GM21390 (cell line): ENCODE results near the gene MTIF2.
"Not testable (repeated sequence)": the region's sequence is repeated elsewhere in the genome, so short reads cannot be mapped to it uniquely, and the experiment has no call there.

Experiments used
- ATAC-seq: cut with Tn5 transposase; IDR thresholded peaks from one replicate; pipeline ENCODE4 v1.9.1; 2021; ENCODE audit not compliant: unreplicated experiment

The MTIF2 gene

DNA sequence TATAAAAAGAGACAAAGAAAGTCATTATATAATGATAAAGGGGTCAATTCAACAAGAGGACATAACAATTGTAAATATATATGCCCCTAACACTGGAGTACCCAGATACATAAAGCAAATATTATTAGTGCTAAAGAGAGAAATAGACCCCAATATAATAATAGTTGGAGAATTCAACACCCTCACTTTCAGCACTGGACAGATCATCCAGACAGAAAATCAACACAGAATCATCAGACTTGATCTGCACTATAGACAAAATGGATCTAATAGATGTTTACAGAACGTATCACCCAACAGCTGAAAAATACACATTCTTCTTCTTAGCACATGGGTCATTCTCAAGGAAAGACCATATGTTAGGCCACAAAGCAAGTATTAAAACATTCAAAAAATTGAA is 68.6 kb downstream of the MTIF2 start:
- ATAC-seq: no peak

DNA sequence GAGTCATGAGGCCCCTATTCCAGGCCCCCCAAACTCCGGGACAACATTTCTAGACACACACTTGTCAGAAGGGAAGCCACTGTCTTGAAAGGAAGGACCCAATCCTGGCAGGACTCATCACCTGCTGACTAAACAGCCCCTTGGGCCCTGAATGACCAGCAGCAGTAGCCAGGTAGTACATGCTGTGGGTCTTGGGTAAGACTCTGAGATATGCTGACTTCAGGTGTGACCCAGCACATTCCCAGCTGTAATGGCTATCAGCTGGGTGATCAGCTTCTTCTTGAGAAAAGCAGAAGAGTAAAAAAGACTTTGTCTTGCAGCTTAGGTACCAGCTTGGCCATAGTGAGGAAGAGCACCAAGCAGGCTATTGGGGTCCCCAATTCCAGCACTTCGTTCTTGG is 72.5 kb downstream of the MTIF2 start:
- no peak for ATAC-seq

DNA sequence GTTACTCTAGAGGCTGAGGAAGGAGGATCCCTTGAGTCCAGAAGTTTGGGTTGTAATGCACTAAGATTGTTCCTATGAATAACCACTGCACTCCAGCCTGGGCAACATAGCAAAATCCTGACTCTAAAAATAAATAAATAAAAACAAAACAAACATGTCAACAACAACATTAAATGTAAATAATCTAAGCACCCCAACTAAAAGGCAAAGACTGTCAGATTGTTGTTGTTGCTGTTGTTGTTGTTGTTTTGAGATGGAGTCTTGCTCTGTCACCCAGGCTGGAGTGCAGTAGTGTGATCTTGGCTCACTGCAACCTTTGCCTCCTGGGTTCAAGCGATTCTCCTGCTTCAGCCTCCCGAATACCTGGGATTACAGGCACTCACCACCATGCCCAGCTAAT is 77.1 kb downstream of the MTIF2 start:
- not testable (repeated sequence) for ATAC-seq

DNA sequence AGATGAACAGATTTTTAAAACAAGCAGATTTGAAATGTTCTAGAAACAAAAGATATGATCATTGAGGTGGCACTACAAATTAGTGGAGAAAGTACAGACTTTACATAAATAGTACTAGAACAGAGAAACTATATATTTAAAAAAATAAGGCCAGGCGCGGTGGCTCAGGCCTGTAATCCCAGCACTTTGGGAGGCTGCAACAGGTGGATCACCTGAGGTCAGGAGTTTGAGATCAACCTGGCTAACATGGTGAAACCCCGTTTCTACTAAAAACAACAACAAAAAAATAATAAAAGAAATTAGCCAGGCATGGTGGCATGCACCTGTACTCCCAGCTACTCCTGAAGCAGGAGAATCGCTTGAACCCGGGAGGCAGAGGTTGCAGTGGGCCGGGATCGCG is 82.2 kb downstream of the MTIF2 start:
- not testable (repeated sequence) for ATAC-seq
